ENCODE data around the gene DHX29. TPM values are rescaled to one million over a fixed set of nuclear protein-coding genes. Genes with fewer than 3 reads are reported as not detected.

Gene DHX29
- total RNA-seq, 1 donor from 2014 or later = 16.3 TPM

GRCh38 chr5:55220433-55221185 lies 86.9 kb downstream of the DHX29 start:
- no peak overlapping the region for H3K4me3 ChIP-seq (ENCODE audit: low read depth, low read length)
- no peaks in the 10 kb centered on the region for H3K36me3 ChIP-seq (ENCODE audit: control insufficient read depth, insufficient read depth, low read length)
- H3K27me3 ChIP-seq (ENCODE audit: control insufficient read depth, insufficient read depth, low read length) = no peaks in the 10 kb centered on the region
- TF ChIP-seq, protein P1, sequence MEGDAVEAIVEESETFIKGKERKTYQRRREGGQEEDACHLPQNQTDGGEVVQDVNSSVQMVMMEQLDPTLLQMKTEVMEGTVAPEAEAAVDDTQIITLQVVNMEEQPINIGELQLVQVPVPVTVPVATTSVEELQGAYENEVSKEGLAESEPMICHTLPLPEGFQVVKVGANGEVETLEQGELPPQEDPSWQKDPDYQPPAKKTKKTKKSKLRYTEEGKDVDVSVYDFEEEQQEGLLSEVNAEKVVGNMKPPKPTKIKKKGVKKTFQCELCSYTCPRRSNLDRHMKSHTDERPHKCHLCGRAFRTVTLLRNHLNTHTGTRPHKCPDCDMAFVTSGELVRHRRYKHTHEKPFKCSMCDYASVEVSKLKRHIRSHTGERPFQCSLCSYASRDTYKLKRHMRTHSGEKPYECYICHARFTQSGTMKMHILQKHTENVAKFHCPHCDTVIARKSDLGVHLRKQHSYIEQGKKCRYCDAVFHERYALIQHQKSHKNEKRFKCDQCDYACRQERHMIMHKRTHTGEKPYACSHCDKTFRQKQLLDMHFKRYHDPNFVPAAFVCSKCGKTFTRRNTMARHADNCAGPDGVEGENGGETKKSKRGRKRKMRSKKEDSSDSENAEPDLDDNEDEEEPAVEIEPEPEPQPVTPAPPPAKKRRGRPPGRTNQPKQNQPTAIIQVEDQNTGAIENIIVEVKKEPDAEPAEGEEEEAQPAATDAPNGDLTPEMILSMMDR (IDR thresholded peaks at IDR 0.05; ENCODE audit: insufficient read depth, low read length, severe bottlenecking) = no peak
- DNase-seq (ENCODE audit: low read depth) = no peak
- no peak for FAIRE-seq

- no peak overlapping the region for H3K4me3 ChIP-seq (ENCODE audit: low read depth, low read length)
- H3K27me3 ChIP-seq (ENCODE audit: control insufficient read depth, insufficient read depth, low read length) = no peaks in the 10 kb centered on the region
- H3K36me3 ChIP-seq (ENCODE audit: control insufficient read depth, insufficient read depth, low read length) = no peaks in the 10 kb centered on the region
- FAIRE-seq (no peak), DNase-seq (ENCODE audit: low read depth) (no peak)
- TF ChIP-seq, protein P1 (IDR thresholded peaks at IDR 0.05; ENCODE audit: insufficient read depth, low read length, severe bottlenecking) = no peak
Observed at GRCh38 chr5:55219770-55220169, 87.7 kb downstream of the DHX29 start.

DNA sequence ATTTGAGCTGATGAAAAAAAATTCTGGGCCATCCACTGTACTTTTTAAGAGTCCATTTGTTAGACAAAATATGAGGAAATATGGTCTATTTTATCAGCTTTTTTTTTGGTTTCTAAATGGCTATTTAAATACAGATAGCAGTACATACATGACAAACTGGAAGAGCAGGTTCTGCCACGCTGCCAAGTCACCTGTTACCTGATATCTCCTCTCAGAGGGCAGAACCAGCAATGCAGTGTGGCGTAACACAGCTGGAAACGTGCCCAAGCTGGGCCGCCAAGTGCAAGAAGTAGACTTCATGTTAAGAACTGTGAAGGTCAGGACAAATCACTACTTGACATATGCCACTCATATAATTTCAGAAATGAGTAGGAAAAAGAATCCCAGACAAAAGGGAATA lies 88.5 kb downstream of the DHX29 start:
- TF ChIP-seq, protein P1 (IDR thresholded peaks at IDR 0.05; ENCODE audit: insufficient read depth, low read length, severe bottlenecking) = no peak
- DNase-seq (ENCODE audit: low read depth) (peak; percentile 97), FAIRE-seq (no peak)
- Histone ChIP-seq H3K4me3 (ENCODE audit: low read depth, low read length) (no peak overlapping the region), H3K27me3 (ENCODE audit: control insufficient read depth, insufficient read depth, low read length) (no peaks in the 10 kb centered on the region), H3K36me3 (ENCODE audit: control insufficient read depth, insufficient read depth, low read length) (no peaks in the 10 kb centered on the region)

- DNase-seq (ENCODE audit: low read depth) = peak; percentile 41
- Histone ChIP-seq H3K27me3 (ENCODE audit: control insufficient read depth, insufficient read depth, low read length) (no peaks in the 10 kb centered on the region), H3K4me3 (ENCODE audit: low read depth, low read length) (no peak overlapping the region), H3K36me3 (ENCODE audit: control insufficient read depth, insufficient read depth, low read length) (no peaks in the 10 kb centered on the region)
- no peak for FAIRE-seq
- TF ChIP-seq, protein P1 (IDR thresholded peaks at IDR 0.05; ENCODE audit: insufficient read depth, low read length, severe bottlenecking) = no peak
Observed at GRCh38 chr5:55211184-55211874, 96.2 kb downstream of the DHX29 start.

Other genes with a start within 250 kb of the DHX29 start
- not detected in 2 replicates for gene GZMA, start 205.0 kb downstream of the DHX29 start, total RNA-seq
- 12.0 and 12.1 TPM in 2 replicates for gene GPX8, start 147.5 kb downstream of the DHX29 start, total RNA-seq
- not detected in 2 replicates for gene CDC20B, start 134.5 kb downstream of the DHX29 start, total RNA-seq
- under 0.01 and 0.13 TPM in 2 replicates for gene MCIDAS, start 80.4 kb downstream of the DHX29 start, total RNA-seq
- 1.6 and 1.8 TPM in 2 replicates for gene CCNO, start 74.1 kb downstream of the DHX29 start, total RNA-seq
- gene MTREX, start 295 bp upstream of the DHX29 start, total RNA-seq = 82.1 and 94.5 TPM in 2 replicates
- 17.6 and 23.8 TPM in 2 replicates for gene PLPP1, start 227.3 kb upstream of the DHX29 start, total RNA-seq

Data from bronchial epithelial cell (primary cell).